Measurements from ENCODE around the gene OR2L13.
"Not testable (repeated sequence)": the region's sequence is repeated elsewhere in the genome, so short reads cannot be mapped to it uniquely, and the experiment has no call there.

Gene OR2L13

GRCh38 chr1:248094884-248095283 is at the start of gene OR2L13:
Gene OR2L13 (plus strand): TSS chr1:248095184. CDS start chr1:248099376, 4,192 bp downstream.
- DNase-seq (ENCODE audit: low read depth) = no peak

GRCh38 chr1:248045209-248045608 is 49.8 kb upstream of the OR2L13 start:
- DNase-seq (ENCODE audit: low read depth) = no peak

- no peak for DNase-seq (ENCODE audit: low read depth)
Observed at GRCh38 chr1:248046536-248046935, 48.4 kb upstream of the OR2L13 start, which contains the start of gene OR2L3. Gene OR2L3 (plus strand): TSS chr1:248046836. CDS start chr1:248060682, 13,846 bp downstream.

GRCh38 chr1:248047008-248047407 is 48.0 kb upstream of the OR2L13 start:
- no peak for DNase-seq (ENCODE audit: low read depth)

- DNase-seq (ENCODE audit: low read depth) = no peak
Observed at GRCh38 chr1:248054671-248055070, 40.3 kb upstream of the OR2L13 start.

GRCh38 chr1:248055261-248055660 is 39.7 kb upstream of the OR2L13 start:
- DNase-seq (ENCODE audit: low read depth) = no peak

GRCh38 chr1:248065071-248065470 is 29.9 kb upstream of the OR2L13 start:
- no peak for DNase-seq (ENCODE audit: low read depth)

GRCh38 chr1:248065604-248066003 is 29.4 kb upstream of the OR2L13 start:
- no peak for DNase-seq (ENCODE audit: low read depth)

- DNase-seq (ENCODE audit: low read depth) = not testable (repeated sequence)
Observed at GRCh38 chr1:248083864-248084263, 11.1 kb upstream of the OR2L13 start.

GRCh38 chr1:248098529-248098928 is 3.5 kb downstream of the OR2L13 start:
- no peak for DNase-seq (ENCODE audit: low read depth)

GRCh38 chr1:248102847-248103246 is 7.9 kb downstream of the OR2L13 start:
- no peak for DNase-seq (ENCODE audit: low read depth)

GRCh38 chr1:248111157-248111556 is 16.2 kb downstream of the OR2L13 start:
- DNase-seq (ENCODE audit: low read depth) = no peak

- no peak for DNase-seq (ENCODE audit: low read depth)
Observed at GRCh38 chr1:248114890-248115289, 19.9 kb downstream of the OR2L13 start.

GRCh38 chr1:248127653-248128052 is 32.7 kb downstream of the OR2L13 start:
- no peak for DNase-seq (ENCODE audit: low read depth)

- no peak for DNase-seq (ENCODE audit: low read depth)
Observed at GRCh38 chr1:248136811-248137210, 41.8 kb downstream of the OR2L13 start.

- DNase-seq (ENCODE audit: low read depth) = no peak
Observed at GRCh38 chr1:248140846-248141245, 45.9 kb downstream of the OR2L13 start.

- DNase-seq (ENCODE audit: low read depth) = no peak
Observed at GRCh38 chr1:248143311-248143710, 48.3 kb downstream of the OR2L13 start.

- DNase-seq (ENCODE audit: low read depth) = no peak
Observed at GRCh38 chr1:248144513-248145198, 49.7 kb downstream of the OR2L13 start, which contains the start of gene OR2M5. Gene OR2M5 (plus strand): TSS chr1:248145148. CDS start chr1:248145148, 0 bp downstream.
